ENCODE measurements around the gene SLC35F3. TPM values are rescaled to one million over a fixed set of nuclear protein-coding genes. Genes with fewer than 3 reads are reported as not detected.

The SLC35F3 gene
- total and polyA plus RNA-seq, 3 donors from 2014 or later: 0.43 to 0.87 (median 0.47) TPM

DNA sequence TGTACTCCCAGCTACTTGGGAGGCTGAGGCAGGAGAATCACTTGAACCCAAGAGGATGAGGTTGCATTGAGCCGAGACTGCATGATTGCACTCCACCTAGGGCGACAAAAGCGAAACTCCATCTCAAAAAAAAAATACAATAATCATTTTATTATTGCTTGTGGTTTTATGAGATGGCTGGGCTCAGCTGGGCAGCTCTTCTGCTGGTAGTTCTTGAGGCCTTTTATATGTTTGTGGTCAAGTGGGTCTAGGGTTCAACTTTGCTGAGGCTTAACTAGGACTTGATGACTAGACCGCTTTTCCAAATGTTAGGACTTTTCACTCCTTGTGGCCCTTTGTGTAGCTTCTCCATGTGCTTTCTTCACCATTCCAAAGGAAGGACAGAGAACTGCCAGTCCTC is 53.2 kb downstream of the SLC35F3 start:
- WGBS, 2 donors: 95 to 96% methylated on average over 4 of the region's 4 CpGs
- intact Hi-C loops (cut with DNase I; ENCODE audit: low total_unique reads): no loop called here
- Histone ChIP-seq H3K27ac (no peak overlapping the region), H3K9me3 (no peaks in the 10 kb centered on the region), H3K27me3 (no peaks in the 10 kb centered on the region), H3K4me1 (no peaks in the 10 kb centered on the region), H3K4me3 (no peak overlapping the region), H3K36me3 (ENCODE audit: low read depth, missing control alignments) (no peaks in the 10 kb centered on the region)
- no peak for TF ChIP-seq POLR2A (IDR thresholded peaks at IDR 0.05)
- TF ChIP-seq, protein P1, sequence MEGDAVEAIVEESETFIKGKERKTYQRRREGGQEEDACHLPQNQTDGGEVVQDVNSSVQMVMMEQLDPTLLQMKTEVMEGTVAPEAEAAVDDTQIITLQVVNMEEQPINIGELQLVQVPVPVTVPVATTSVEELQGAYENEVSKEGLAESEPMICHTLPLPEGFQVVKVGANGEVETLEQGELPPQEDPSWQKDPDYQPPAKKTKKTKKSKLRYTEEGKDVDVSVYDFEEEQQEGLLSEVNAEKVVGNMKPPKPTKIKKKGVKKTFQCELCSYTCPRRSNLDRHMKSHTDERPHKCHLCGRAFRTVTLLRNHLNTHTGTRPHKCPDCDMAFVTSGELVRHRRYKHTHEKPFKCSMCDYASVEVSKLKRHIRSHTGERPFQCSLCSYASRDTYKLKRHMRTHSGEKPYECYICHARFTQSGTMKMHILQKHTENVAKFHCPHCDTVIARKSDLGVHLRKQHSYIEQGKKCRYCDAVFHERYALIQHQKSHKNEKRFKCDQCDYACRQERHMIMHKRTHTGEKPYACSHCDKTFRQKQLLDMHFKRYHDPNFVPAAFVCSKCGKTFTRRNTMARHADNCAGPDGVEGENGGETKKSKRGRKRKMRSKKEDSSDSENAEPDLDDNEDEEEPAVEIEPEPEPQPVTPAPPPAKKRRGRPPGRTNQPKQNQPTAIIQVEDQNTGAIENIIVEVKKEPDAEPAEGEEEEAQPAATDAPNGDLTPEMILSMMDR (IDR thresholded peaks at IDR 0.05): no peak
- no peak for DNase-seq

- TF ChIP-seq POLR2A (IDR thresholded peaks at IDR 0.05): no peak
- TF ChIP-seq, protein P1 (IDR thresholded peaks at IDR 0.05): no peak
- H3K27me3 ChIP-seq: no peaks in the 10 kb centered on the region
- no peaks in the 10 kb centered on the region for H3K4me1 ChIP-seq
- no peaks in the 10 kb centered on the region for H3K9me3 ChIP-seq
- 32 to 44% methylated on average over 3 of the region's 3 CpGs for WGBS, 2 donors
- no peak overlapping the region for H3K4me3 ChIP-seq
- no peak for DNase-seq
- no peak overlapping the region for H3K27ac ChIP-seq
- intact Hi-C loops (cut with DNase I; ENCODE audit: low total_unique reads): no loop called here
- no peaks in the 10 kb centered on the region for H3K36me3 ChIP-seq (ENCODE audit: low read depth, missing control alignments)
These were observed 54.6 kb downstream of the SLC35F3 start for GRCh38 chr1:233959102-233959501.

DNA sequence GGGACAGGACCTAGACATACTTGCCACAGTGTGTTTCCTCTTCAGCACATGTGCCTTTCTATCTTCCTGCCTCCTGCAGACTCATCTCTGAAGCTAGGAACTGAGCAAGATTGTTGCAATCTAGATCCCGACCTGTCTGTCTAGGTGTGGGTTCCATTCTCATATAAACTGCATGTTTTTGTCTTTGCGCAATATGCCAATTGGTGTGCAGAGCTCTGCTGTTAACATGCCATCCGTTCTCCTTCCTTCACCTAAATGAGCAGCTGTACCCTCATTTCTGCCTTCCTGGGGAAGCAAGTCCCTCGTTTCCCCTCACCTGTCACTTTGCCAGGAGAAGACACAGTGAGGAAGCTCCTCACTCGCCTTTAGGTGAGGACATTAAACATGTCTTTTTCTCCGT is 55.5 kb downstream of the SLC35F3 start:
- Histone ChIP-seq H3K27ac (no peak overlapping the region), H3K36me3 (ENCODE audit: low read depth, missing control alignments) (no peaks in the 10 kb centered on the region), H3K9me3 (no peaks in the 10 kb centered on the region), H3K4me3 (no peak overlapping the region), H3K27me3 (no peaks in the 10 kb centered on the region), H3K4me1 (no peaks in the 10 kb centered on the region)
- DNase-seq: no peak
- WGBS, 2 donors: 88% methylated on average over 6 of the region's 6 CpGs
- TF ChIP-seq, protein P1 (IDR thresholded peaks at IDR 0.05): no peak
- TF ChIP-seq POLR2A (IDR thresholded peaks at IDR 0.05): no peak
- intact Hi-C loops (cut with DNase I; ENCODE audit: low total_unique reads): no loop called here

DNA sequence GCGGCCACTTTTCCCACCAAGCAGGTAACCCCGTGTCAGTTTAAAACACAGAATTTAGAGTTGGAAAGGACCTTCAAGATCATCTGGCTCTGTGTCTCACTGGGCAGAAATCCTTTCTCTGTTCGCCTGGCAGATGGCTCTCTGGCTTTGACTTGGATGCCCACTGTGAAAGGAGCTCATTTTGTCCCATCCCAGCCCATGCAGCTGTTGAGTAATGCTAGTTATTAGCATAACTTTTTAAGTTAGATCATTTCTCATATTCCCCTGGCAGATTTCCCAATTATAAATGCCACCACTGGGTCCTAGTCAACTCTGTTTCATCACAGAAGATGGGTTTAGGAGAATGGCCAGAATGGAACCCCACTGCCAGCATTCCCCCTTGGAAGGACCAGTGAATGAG is 55.9 kb downstream of the SLC35F3 start:
- intact Hi-C loops (cut with DNase I; ENCODE audit: low total_unique reads): no loop called here
- Histone ChIP-seq H3K4me1 (no peaks in the 10 kb centered on the region), H3K4me3 (no peak overlapping the region), H3K9me3 (no peaks in the 10 kb centered on the region), H3K27ac (no peak overlapping the region), H3K27me3 (no peaks in the 10 kb centered on the region), H3K36me3 (ENCODE audit: low read depth, missing control alignments) (no peaks in the 10 kb centered on the region)
- WGBS, 2 donors: 82 to 94% methylated on average over 3 of the region's 3 CpGs
- DNase-seq: no peak
- TF ChIP-seq POLR2A (IDR thresholded peaks at IDR 0.05): no peak
- TF ChIP-seq, protein P1 (IDR thresholded peaks at IDR 0.05): no peak

GRCh38 chr1:233962878-233963277 is 58.4 kb downstream of the SLC35F3 start:
- no peak for TF ChIP-seq POLR2A (IDR thresholded peaks at IDR 0.05)
- TF ChIP-seq, protein P1 (IDR thresholded peaks at IDR 0.05): no peak
- no peak overlapping the region for H3K27ac ChIP-seq
- H3K9me3 ChIP-seq: no peaks in the 10 kb centered on the region
- H3K4me1 ChIP-seq: no peaks in the 10 kb centered on the region
- no peak for DNase-seq
- intact Hi-C loops (cut with DNase I; ENCODE audit: low total_unique reads): no loop called here
- no peak overlapping the region for H3K4me3 ChIP-seq
- WGBS, 2 donors: 88 to 90% methylated on average over 3 of the region's 3 CpGs
- H3K27me3 ChIP-seq: no peaks in the 10 kb centered on the region
- no peaks in the 10 kb centered on the region for H3K36me3 ChIP-seq (ENCODE audit: low read depth, missing control alignments)
